Activated naive CD4-positive, alpha-beta T cell treated with anti-CD3 and anti-CD28 coated beads for 36 hours (primary cell): ENCODE measurements around the gene ST8SIA2. TPM values are rescaled to one million over a fixed set of nuclear protein-coding genes. Genes with fewer than 3 reads are reported as not detected.
"Not testable (repeated sequence)": the region's sequence is repeated elsewhere in the genome, so short reads cannot be mapped to it uniquely, and the experiment has no call there.

ENCODE experiments used
- CTCF ChIA-PET: fragments of 350-600 bp; sonication (Branson Sonifier 250); formaldehyde crosslinking; loops from one replicate; lab custom pipeline; 2021; ENCODE audit warnings: antibody characterized with exemption; lab: Charles Lee
- DNase-seq: peaks from one replicate; pipeline ENCODE4 v3.0.0-alpha.2; 2020
- H3K27ac Mint-ChIP-seq: one replicate; pipeline ENCODE4 v1.8.0; 2021; ENCODE audit warnings: mild to moderate bottlenecking, mixed read lengths
- H3K27me3 Mint-ChIP-seq: one replicate; pipeline ENCODE4 v1.8.0; 2021; ENCODE audit warnings: low read depth, mixed read lengths
- H3K36me3 Mint-ChIP-seq: one replicate; pipeline ENCODE4 v1.8.0; 2021; ENCODE audit warnings: low read depth, mixed read lengths
- H3K4me1 Mint-ChIP-seq: one replicate; pipeline ENCODE4 v1.8.0; 2021; ENCODE audit warnings: low read depth, mixed read lengths
- H3K4me3 Mint-ChIP-seq: one replicate; pipeline ENCODE4 v1.8.0; 2021; ENCODE audit warnings: mild to moderate bottlenecking, moderate library complexity, mixed read lengths
- H3K9me3 Mint-ChIP-seq: one replicate; pipeline ENCODE4 v1.8.0; 2021; ENCODE audit warnings: mixed read lengths
- intact Hi-C: fragments of 100-400 bp; cut with micrococcal nuclease; formaldehyde crosslinking; loops from one replicate; pipeline ENCODE4 v1.15.1; 2023
- total RNA-seq, 2 experiments: library from RNA; stranded (reverse); gene quantifications; one replicate each; pipeline ENCODE4 v1.2.3, GENCODE V29; 2021

The ST8SIA2 gene
- total RNA-seq, 2 experiments from 2014 or later = not detected

- no peaks in the 10 kb centered on the region for H3K4me1 Mint-ChIP-seq
- DNase-seq = no peak
- no peak overlapping the region for H3K27ac Mint-ChIP-seq
- intact Hi-C loops = no loop called here
- H3K27me3 Mint-ChIP-seq = peaks cover 2% of the 10 kb centered on the region
- CTCF ChIA-PET = no interaction called here
- H3K9me3 Mint-ChIP-seq = no peaks in the 10 kb centered on the region
- H3K4me3 Mint-ChIP-seq = no peak overlapping the region
- no peaks in the 10 kb centered on the region for H3K36me3 Mint-ChIP-seq
Measured at GRCh38 chr15:92454555-92455105, 60.9 kb downstream of the ST8SIA2 start.

- no peaks in the 10 kb centered on the region for H3K27me3 Mint-ChIP-seq
- CTCF ChIA-PET = no interaction called here
- DNase-seq = no peak
- no peak overlapping the region for H3K27ac Mint-ChIP-seq
- intact Hi-C loops = no loop called here
- no peaks in the 10 kb centered on the region for H3K9me3 Mint-ChIP-seq
- H3K36me3 Mint-ChIP-seq = no peaks in the 10 kb centered on the region
- no peaks in the 10 kb centered on the region for H3K4me1 Mint-ChIP-seq
- H3K4me3 Mint-ChIP-seq = no peak overlapping the region
Measured at GRCh38 chr15:92455271-92455670, 61.6 kb downstream of the ST8SIA2 start.

GRCh38 chr15:92457471-92458041 lies 63.9 kb downstream of the ST8SIA2 start:
- H3K27me3 Mint-ChIP-seq = no peaks in the 10 kb centered on the region
- H3K9me3 Mint-ChIP-seq = no peaks in the 10 kb centered on the region
- DNase-seq = no peak
- no peak overlapping the region for H3K4me3 Mint-ChIP-seq
- no peak overlapping the region for H3K27ac Mint-ChIP-seq
- CTCF ChIA-PET = interaction anchor here (0.9 kb wide), 1 partner anchor 19 kb away, joined by 3 read pairs; no protein-coding TSS in a partner anchor
- H3K36me3 Mint-ChIP-seq = no peaks in the 10 kb centered on the region
- intact Hi-C loops = no loop called here
- H3K4me1 Mint-ChIP-seq = no peaks in the 10 kb centered on the region

- Mint-ChIP-seq H3K4me3 (no peak overlapping the region), H3K9me3 (no peaks in the 10 kb centered on the region), H3K27ac (no peak overlapping the region)
Measured at GRCh38 chr15:92460023-92460422, 66.3 kb downstream of the ST8SIA2 start.

GRCh38 chr15:92462424-92463125 lies 68.9 kb downstream of the ST8SIA2 start:
- no peaks in the 10 kb centered on the region for H3K4me1 Mint-ChIP-seq
- no peak overlapping the region for H3K27ac Mint-ChIP-seq
- no peaks in the 10 kb centered on the region for H3K9me3 Mint-ChIP-seq
- CTCF ChIA-PET = no interaction called here
- no peaks in the 10 kb centered on the region for H3K27me3 Mint-ChIP-seq
- intact Hi-C loops = no loop called here
- no peak overlapping the region for H3K4me3 Mint-ChIP-seq
- no peaks in the 10 kb centered on the region for H3K36me3 Mint-ChIP-seq
- no peak for DNase-seq

More at GRCh38 chr15:92460023-92460422, 66.3 kb downstream of the ST8SIA2 start:
- Mint-ChIP-seq H3K27me3 (no peaks in the 10 kb centered on the region), H3K4me1 (no peaks in the 10 kb centered on the region), H3K36me3 (no peaks in the 10 kb centered on the region)
- DNase-seq = no peak
- CTCF ChIA-PET = interaction anchor here (0.9 kb wide), 1 partner anchor 64 kb away, joined by 3 read pairs; no protein-coding TSS in a partner anchor
- intact Hi-C loops = no loop called here

GRCh38 chr15:92463352-92463751 lies 69.7 kb downstream of the ST8SIA2 start:
- no peaks in the 10 kb centered on the region for H3K9me3 Mint-ChIP-seq
- no peaks in the 10 kb centered on the region for H3K27me3 Mint-ChIP-seq
- H3K4me1 Mint-ChIP-seq = no peaks in the 10 kb centered on the region
- intact Hi-C loops = no loop called here
- no peak overlapping the region for H3K4me3 Mint-ChIP-seq
- H3K27ac Mint-ChIP-seq = no peak overlapping the region
- no peaks in the 10 kb centered on the region for H3K36me3 Mint-ChIP-seq
- CTCF ChIA-PET = no interaction called here
- DNase-seq = no peak

GRCh38 chr15:92463826-92464225 lies 70.1 kb downstream of the ST8SIA2 start:
- no peaks in the 10 kb centered on the region for H3K9me3 Mint-ChIP-seq
- H3K36me3 Mint-ChIP-seq = no peaks in the 10 kb centered on the region
- CTCF ChIA-PET = no interaction called here
- H3K4me1 Mint-ChIP-seq = no peaks in the 10 kb centered on the region
- no peak for DNase-seq
- H3K27ac Mint-ChIP-seq = no peak overlapping the region
- no peaks in the 10 kb centered on the region for H3K27me3 Mint-ChIP-seq
- no peak overlapping the region for H3K4me3 Mint-ChIP-seq
- intact Hi-C loops = no loop called here

GRCh38 chr15:92466834-92467233 lies 73.2 kb downstream of the ST8SIA2 start:
- CTCF ChIA-PET = interaction anchor here (1.0 kb wide), 1 partner anchor 250 kb away, joined by 3 read pairs; no protein-coding TSS in a partner anchor
- intact Hi-C loops = no loop called here
- no peak overlapping the region for H3K4me3 Mint-ChIP-seq
- no peaks in the 10 kb centered on the region for H3K27me3 Mint-ChIP-seq
- H3K4me1 Mint-ChIP-seq = no peaks in the 10 kb centered on the region
- no peaks in the 10 kb centered on the region for H3K9me3 Mint-ChIP-seq
- DNase-seq = no peak
- H3K36me3 Mint-ChIP-seq = no peaks in the 10 kb centered on the region
- no peak overlapping the region for H3K27ac Mint-ChIP-seq

- Mint-ChIP-seq H3K4me3 (no peak overlapping the region), H3K27me3 (no peaks in the 10 kb centered on the region), H3K27ac (no peak overlapping the region), H3K4me1 (no peaks in the 10 kb centered on the region), H3K36me3 (no peaks in the 10 kb centered on the region), H3K9me3 (no peaks in the 10 kb centered on the region)
- intact Hi-C loops = no loop called here
- no peak for DNase-seq
- CTCF ChIA-PET = interaction anchor here (1.0 kb wide), 1 partner anchor 250 kb away, joined by 3 read pairs; no protein-coding TSS in a partner anchor
Measured at GRCh38 chr15:92467245-92467644, 73.6 kb downstream of the ST8SIA2 start.

- DNase-seq = no peak
- H3K4me1 Mint-ChIP-seq = no peaks in the 10 kb centered on the region
- no peak overlapping the region for H3K27ac Mint-ChIP-seq
- no peaks in the 10 kb centered on the region for H3K27me3 Mint-ChIP-seq
- no peaks in the 10 kb centered on the region for H3K9me3 Mint-ChIP-seq
- no peak overlapping the region for H3K4me3 Mint-ChIP-seq
- CTCF ChIA-PET = no interaction called here
- intact Hi-C loops = no loop called here
- H3K36me3 Mint-ChIP-seq = no peaks in the 10 kb centered on the region
Measured at GRCh38 chr15:92468991-92469390, 75.3 kb downstream of the ST8SIA2 start.

GRCh38 chr15:92471288-92471687 lies 77.6 kb downstream of the ST8SIA2 start:
- intact Hi-C loops = no loop called here
- no peak for DNase-seq
- no peaks in the 10 kb centered on the region for H3K4me1 Mint-ChIP-seq
- H3K27ac Mint-ChIP-seq = no peak overlapping the region
- H3K4me3 Mint-ChIP-seq = no peak overlapping the region
- CTCF ChIA-PET = no interaction called here
- no peaks in the 10 kb centered on the region for H3K36me3 Mint-ChIP-seq
- peaks cover 2% of the 10 kb centered on the region for H3K27me3 Mint-ChIP-seq
- H3K9me3 Mint-ChIP-seq = no peaks in the 10 kb centered on the region

- intact Hi-C loops = no loop called here
- H3K4me1 Mint-ChIP-seq = no peaks in the 10 kb centered on the region
- CTCF ChIA-PET = no interaction called here
- no peak for DNase-seq
- H3K27me3 Mint-ChIP-seq = peaks cover 4% of the 10 kb centered on the region
- H3K27ac Mint-ChIP-seq = no peak overlapping the region
- H3K4me3 Mint-ChIP-seq = no peak overlapping the region
- no peaks in the 10 kb centered on the region for H3K9me3 Mint-ChIP-seq
- no peaks in the 10 kb centered on the region for H3K36me3 Mint-ChIP-seq
Measured at GRCh38 chr15:92473756-92474155, 80.1 kb downstream of the ST8SIA2 start.

- DNase-seq, intact Hi-C loops, H3K9me3 Mint-ChIP-seq, CTCF ChIA-PET, H3K36me3 Mint-ChIP-seq, H3K4me3 Mint-ChIP-seq, H3K4me1 Mint-ChIP-seq, H3K27ac Mint-ChIP-seq: not testable (repeated sequence)
- peaks cover 12% of the 10 kb centered on the region for H3K27me3 Mint-ChIP-seq
Measured at GRCh38 chr15:92479730-92480129, 86.0 kb downstream of the ST8SIA2 start.
